K562 treated with DMSO at 1 percent for 4 hours (cell line): ENCODE results near the gene RAD1. TPM values are rescaled to one million over a fixed set of nuclear protein-coding genes. Genes with fewer than 3 reads are reported as not detected.

Source experiments
- total RNA-seq: library from RNA; unstranded; fragments of 300-600 nt; gene quantifications from 2 replicates; pipeline ENCODE4 v1.2.3, GENCODE V29; 2022; ENCODE audit not compliant: insufficient read depth

RAD1 gene
- total RNA-seq: 18.8 and 25.7 TPM in 2 replicates

GRCh38 chr5:34915139-34915855 lies at the start of gene RAD1, which contains the start of gene BRIX1:
TSS of gene RAD1 (minus strand) at chr5:34915504. CDS start at chr5:34914892, 612 bp downstream.
TSS of gene BRIX1 (plus strand) at chr5:34915711. CDS start at chr5:34915739, 28 bp downstream.

GRCh38 chr5:34929134-34929719 lies 13.9 kb upstream of the RAD1 start, which contains the start of gene DNAJC21:
TSS of gene DNAJC21 (plus strand) at chr5:34929559. CDS start at chr5:34929820, 261 bp downstream.

Other genes with a start within 250 kb of the RAD1 start
- gene TTC23L, start 76.3 kb downstream of the RAD1 start, total RNA-seq: 0.17 and 2.4 TPM in 2 replicates
- 19.3 and 26.3 TPM in 2 replicates for gene BRIX1, start 207 bp upstream of the RAD1 start, total RNA-seq
- gene DNAJC21, start 14.1 kb upstream of the RAD1 start, total RNA-seq: 34.3 and 40.7 TPM in 2 replicates
- gene AGXT2, start 132.4 kb upstream of the RAD1 start, total RNA-seq: not detected in 2 replicates